H9 (cell line): Measurements from ENCODE around the gene UBXN7. TPM values are rescaled to one million over a fixed set of nuclear protein-coding genes. Genes with fewer than 3 reads are reported as not detected.

Source experiments
- DNase-seq: peaks from one replicate; pipeline ENCODE4 v3.0.0-alpha.2; 2017
- H2AFZ ChIP-seq: one replicate; pipeline ENCODE4 v1.6.1; 2013; ENCODE audit warnings: mild to moderate bottlenecking, low read length, control low read depth, moderate library complexity
- H2AK5ac ChIP-seq: 2 replicates; pipeline ENCODE4 v1.6.1; 2013; ENCODE audit warnings: low read length, control low read depth, mixed read lengths; ENCODE audit not compliant: insufficient read length
- H2BK120ac ChIP-seq: one replicate; pipeline ENCODE4 v1.6.1; 2013; ENCODE audit warnings: low read depth, mild to moderate bottlenecking, low read length, control low read depth, inconsistent platforms; ENCODE audit not compliant: poor library complexity, severe bottlenecking
- H2BK12ac ChIP-seq: 2 replicates; pipeline ENCODE4 v1.6.1; 2013; ENCODE audit warnings: low read length, control low read depth, mixed read lengths, low read depth; ENCODE audit not compliant: insufficient read length
- H2BK15ac ChIP-seq: 2 replicates; pipeline ENCODE4 v1.6.1; 2013; ENCODE audit warnings: low read depth, low read length, control low read depth
- H2BK20ac ChIP-seq: one replicate; pipeline ENCODE4 v1.6.1; 2013; ENCODE audit warnings: low read depth, mild to moderate bottlenecking, low read length, control low read depth, inconsistent platforms; ENCODE audit not compliant: poor library complexity, severe bottlenecking
- H2BK5ac ChIP-seq: 2 replicates; pipeline ENCODE4 v1.6.1; 2013; ENCODE audit warnings: low read length, control low read depth, mixed read lengths; ENCODE audit not compliant: insufficient read length
- H3K14ac ChIP-seq: 2 replicates; pipeline ENCODE4 v1.6.1; 2013; ENCODE audit warnings: low read length, control low read depth; ENCODE audit not compliant: insufficient read depth
- H3K18ac ChIP-seq: 2 replicates; pipeline ENCODE4 v1.6.1; 2013; ENCODE audit warnings: low read depth, mild to moderate bottlenecking, mixed read lengths, low read length, control low read depth; ENCODE audit not compliant: insufficient read length
- H3K23ac ChIP-seq: 2 replicates; pipeline ENCODE4 v1.6.1; 2013; ENCODE audit warnings: low read length, control low read depth, mixed read lengths, low read depth; ENCODE audit not compliant: insufficient read length
- H3K23me2 ChIP-seq: 2 replicates; pipeline ENCODE4 v1.6.1; 2013; ENCODE audit warnings: low read depth, mild to moderate bottlenecking, mixed read lengths, low read length, control low read depth; ENCODE audit not compliant: insufficient read length, poor library complexity, severe bottlenecking
- H3K27ac ChIP-seq: 2 replicates; pipeline ENCODE4 v1.5.1; 2013; ENCODE audit warnings: low read length, control low read depth, mixed read lengths, low read depth; ENCODE audit not compliant: insufficient read length
- H3K27me3 ChIP-seq: 2 replicates; pipeline ENCODE4 v1.6.1; 2013; ENCODE audit warnings: low read length, control low read depth, inconsistent platforms; ENCODE audit not compliant: insufficient read depth
- H3K4ac ChIP-seq: 2 replicates; pipeline ENCODE4 v1.6.1; 2013; ENCODE audit warnings: low read depth, mild to moderate bottlenecking, control low read depth, inconsistent platforms, low read length, moderate library complexity
- H3K4me1 ChIP-seq: 2 replicates; pipeline ENCODE4 v1.6.1; 2013; ENCODE audit warnings: low read length, control low read depth, inconsistent platforms; ENCODE audit not compliant: insufficient read depth
- H3K4me2 ChIP-seq: 2 replicates; pipeline ENCODE4 v1.6.1; 2013; ENCODE audit warnings: low read length, control low read depth, mixed read lengths; ENCODE audit not compliant: insufficient read length, insufficient read depth
- H3K56ac ChIP-seq: 2 replicates; pipeline ENCODE4 v1.6.1; 2013; ENCODE audit warnings: low read depth, mild to moderate bottlenecking, mixed read lengths, low read length, control low read depth; ENCODE audit not compliant: insufficient read length
- H3K79me1 ChIP-seq: 2 replicates; pipeline ENCODE4 v1.6.1; 2013; ENCODE audit warnings: low read depth, mild to moderate bottlenecking, moderate library complexity, low read length, control low read depth, inconsistent platforms; ENCODE audit not compliant: insufficient read depth, poor library complexity, severe bottlenecking
- H3K79me2 ChIP-seq: 2 replicates; pipeline ENCODE4 v1.6.1; 2013; ENCODE audit warnings: low read length, control low read depth, inconsistent platforms; ENCODE audit not compliant: insufficient read depth
- H3K9ac ChIP-seq: 2 replicates; pipeline ENCODE4 v1.6.1; 2013; ENCODE audit warnings: low read length, control low read depth, mixed read lengths; ENCODE audit not compliant: insufficient read length; ENCODE audit errors: extremely low read depth
- H3K9me3 ChIP-seq: one replicate; pipeline ENCODE4 v1.6.1; 2013; ENCODE audit warnings: low read depth, low read length, inconsistent platforms; ENCODE audit not compliant: control insufficient read depth
- H3T11ph ChIP-seq: one replicate; pipeline ENCODE4 v1.6.1; 2013; ENCODE audit warnings: mild to moderate bottlenecking, low read length, control low read depth, inconsistent platforms
- H4K20me1 ChIP-seq: one replicate; pipeline ENCODE4 v1.6.1; 2013; ENCODE audit not compliant: control insufficient read depth, insufficient read length, insufficient read depth
- H4K5ac ChIP-seq: 2 replicates; pipeline ENCODE4 v1.6.1; 2013; ENCODE audit warnings: low read depth, mild to moderate bottlenecking, mixed read lengths, low read length, control low read depth; ENCODE audit not compliant: insufficient read length
- H4K8ac ChIP-seq: replicated peaks from 2 replicates; pipeline ENCODE4 v1.6.1; 2013; ENCODE audit warnings: low read length, control low read depth, mixed read lengths, low read depth; ENCODE audit not compliant: insufficient read length
- H4K91ac ChIP-seq: 2 replicates; pipeline ENCODE4 v1.6.1; 2013; ENCODE audit warnings: low read depth, mild to moderate bottlenecking, moderate library complexity, mixed read lengths, low read length, control low read depth; ENCODE audit not compliant: insufficient read length
- H3K27ac Mint-ChIP-seq, 3 experiments: 2 replicates in 2 of 3; 3 replicates in 1 of 3; pipeline ENCODE4 v1.8.0; 2020 to 2021; ENCODE audit warnings: mixed read lengths in 3 of 3, mild to moderate bottlenecking in 1 of 3, moderate library complexity in 1 of 3
- H3K27me3 Mint-ChIP-seq: 2 replicates; pipeline ENCODE4 v1.8.0; 2021; ENCODE audit warnings: low read depth, mild to moderate bottlenecking, moderate library complexity, mixed read lengths
- H3K36me3 Mint-ChIP-seq, 3 experiments: 2 replicates in 2 of 3; 3 replicates in 1 of 3; pipeline ENCODE4 v1.8.0; 2020 to 2021; ENCODE audit warnings: low read depth in 3 of 3, mixed read lengths in 3 of 3; ENCODE audit not compliant: insufficient read depth in 1 of 3
- H3K4me1 Mint-ChIP-seq, 2 experiments: 2 replicates each; pipeline ENCODE4 v1.8.0; 2020; ENCODE audit warnings: mixed read lengths in 2 of 2
- H3K4me3 Mint-ChIP-seq, 2 experiments: 2 replicates in 1 of 2; 3 replicates in 1 of 2; pipeline ENCODE4 v1.8.0; 2020 to 2021; ENCODE audit warnings: mild to moderate bottlenecking in 2 of 2, mixed read lengths in 2 of 2, moderate library complexity in 1 of 2
- H3K9me3 Mint-ChIP-seq, 2 experiments: 2 replicates in 1 of 2; 3 replicates in 1 of 2; pipeline ENCODE4 v1.8.0; 2020; ENCODE audit warnings: mild to moderate bottlenecking in 2 of 2, mixed read lengths in 2 of 2, moderate library complexity in 1 of 2
- WGBS: extraction: QIAGEN DNeasy Blood & Tissue Kit; methylation state at CpG from one replicate; pipeline ENCODE4 v1.1.7; 2013; ENCODE audit warnings: missing lambda C conversion rate, low lambda C conversion rate, mixed read lengths; ENCODE audit not compliant: insufficient read length; ENCODE audit errors: extremely low coverage; 5-methylcytosine and 5-hydroxymethylcytosine counted together
- total RNA-seq: library from RNA; stranded (reverse); gene quantifications from 2 replicates; pipeline ENCODE4 v1.2.1, GENCODE V29; 2021
- TF ChIP-seq, protein P1 (sequence below): fragments of 200-600 bp; sonication (generic); conservative IDR thresholded peaks from 3 replicates; pipeline ENCODE4 v1.8.0; 2021; ENCODE audit warnings: antibody characterized with exemption, mild to moderate bottlenecking

Gene UBXN7
- total RNA-seq, 1 experiment from 2014 or later: 110 TPM

DNA sequence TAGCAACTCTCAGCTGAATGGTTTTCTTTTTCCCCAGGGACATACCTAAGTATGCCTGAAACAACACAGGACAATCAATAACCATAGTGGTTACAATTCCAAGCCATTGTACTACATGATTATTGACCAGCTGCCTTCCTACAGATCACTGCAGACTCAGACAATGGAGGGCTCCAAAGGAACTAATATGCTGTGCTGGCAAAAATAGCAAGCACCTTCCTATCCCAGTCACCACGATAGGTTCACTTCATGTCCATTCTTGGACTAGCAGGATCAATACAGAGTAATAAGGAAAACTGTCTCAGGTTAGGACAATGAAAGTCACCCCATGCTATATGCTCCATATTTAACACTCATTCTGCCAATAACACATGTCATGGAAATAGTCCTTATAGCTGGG is 76.6 kb downstream of the UBXN7 start:
- Histone ChIP-seq H4K5ac (no peak overlapping the region), H2BK120ac (no peak overlapping the region), H2AFZ (no peak overlapping the region), H4K8ac (no peak overlapping the region), H3K4me1 (no peaks in the 10 kb centered on the region), H2BK20ac (no peak overlapping the region), H3K23ac (no peak overlapping the region), H2BK15ac (no peak overlapping the region), H2AK5ac (no peak overlapping the region), H3K27ac (no peak overlapping the region), H3K27me3 (no peaks in the 10 kb centered on the region), H3K56ac (no peak overlapping the region), H3K18ac (no peak overlapping the region), H3K9ac (no peak overlapping the region), H3K9me3 (no peaks in the 10 kb centered on the region), H3T11ph (no peak overlapping the region), H4K20me1 (no peaks in the 10 kb centered on the region), H2BK5ac (no peak overlapping the region), H3K4ac (no peak overlapping the region), H3K23me2 (no peaks in the 10 kb centered on the region), H3K79me1 (no peaks in the 10 kb centered on the region), H3K14ac (no peak overlapping the region), H3K4me2 (no peak overlapping the region), H3K79me2 (no peaks in the 10 kb centered on the region), H4K91ac (no peak overlapping the region), H2BK12ac (no peak overlapping the region)
- WGBS: no CpG with 5 or more reads among the region's 1 CpG
- Mint-ChIP-seq H3K4me1 (no peaks in the 10 kb centered on the region), H3K36me3 (peaks cover 29 to 74% (median 69%) of the 10 kb centered on the region in 3 experiments; a peak in 6 of 7 replicates), H3K27ac (no peak overlapping the region), H3K9me3 (no peaks in the 10 kb centered on the region), H3K27me3 (no peaks in the 10 kb centered on the region), H3K4me3 (no peak overlapping the region)
- TF ChIP-seq, protein P1, sequence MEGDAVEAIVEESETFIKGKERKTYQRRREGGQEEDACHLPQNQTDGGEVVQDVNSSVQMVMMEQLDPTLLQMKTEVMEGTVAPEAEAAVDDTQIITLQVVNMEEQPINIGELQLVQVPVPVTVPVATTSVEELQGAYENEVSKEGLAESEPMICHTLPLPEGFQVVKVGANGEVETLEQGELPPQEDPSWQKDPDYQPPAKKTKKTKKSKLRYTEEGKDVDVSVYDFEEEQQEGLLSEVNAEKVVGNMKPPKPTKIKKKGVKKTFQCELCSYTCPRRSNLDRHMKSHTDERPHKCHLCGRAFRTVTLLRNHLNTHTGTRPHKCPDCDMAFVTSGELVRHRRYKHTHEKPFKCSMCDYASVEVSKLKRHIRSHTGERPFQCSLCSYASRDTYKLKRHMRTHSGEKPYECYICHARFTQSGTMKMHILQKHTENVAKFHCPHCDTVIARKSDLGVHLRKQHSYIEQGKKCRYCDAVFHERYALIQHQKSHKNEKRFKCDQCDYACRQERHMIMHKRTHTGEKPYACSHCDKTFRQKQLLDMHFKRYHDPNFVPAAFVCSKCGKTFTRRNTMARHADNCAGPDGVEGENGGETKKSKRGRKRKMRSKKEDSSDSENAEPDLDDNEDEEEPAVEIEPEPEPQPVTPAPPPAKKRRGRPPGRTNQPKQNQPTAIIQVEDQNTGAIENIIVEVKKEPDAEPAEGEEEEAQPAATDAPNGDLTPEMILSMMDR: no peak
- DNase-seq: no peak
